ENCODE results near the gene PLAAT1.

Gene PLAAT1

GRCh38 chr3:193297421-193297820 is 56.4 kb downstream of the PLAAT1 start:
- Histone ChIP-seq H3K27me3 (ENCODE audit: control insufficient read depth in 2 of 2, insufficient read depth in 2 of 2, low read length in 2 of 2) (no peaks in the 10 kb centered on the region), H3K36me3 (ENCODE audit: control insufficient read depth in 2 of 2, insufficient read depth in 2 of 2, low read length in 2 of 2) (no peaks in the 10 kb centered on the region), H3K4me1 (ENCODE audit: control insufficient read depth in 2 of 2, insufficient read depth in 2 of 2, low read length in 2 of 2) (no peaks in the 10 kb centered on the region), H3K9ac (ENCODE audit: low read depth in 1 of 2, low read length in 2 of 2) (no peak overlapping the region), H3K9me3 (ENCODE audit: control insufficient read depth in 2 of 2, low read length in 2 of 2) (no peaks in the 10 kb centered on the region), H3K27ac (ENCODE audit: low read depth in 2 of 2, low read length in 2 of 2) (no peak overlapping the region), H3K4me3 (ENCODE audit: low read length in 2 of 2) (no peak overlapping the region)

- H3K27me3 ChIP-seq (ENCODE audit: control insufficient read depth in 2 of 2, insufficient read depth in 2 of 2, low read length in 2 of 2): no peaks in the 10 kb centered on the region
- H3K27ac ChIP-seq (ENCODE audit: low read depth in 2 of 2, low read length in 2 of 2): no peak overlapping the region
- no peaks in the 10 kb centered on the region for H3K9me3 ChIP-seq (ENCODE audit: control insufficient read depth in 2 of 2, low read length in 2 of 2)
- H3K36me3 ChIP-seq (ENCODE audit: control insufficient read depth in 2 of 2, insufficient read depth in 2 of 2, low read length in 2 of 2): no peaks in the 10 kb centered on the region
- H3K9ac ChIP-seq (ENCODE audit: low read depth in 1 of 2, low read length in 2 of 2): no peak overlapping the region
- no peaks in the 10 kb centered on the region for H3K4me1 ChIP-seq (ENCODE audit: control insufficient read depth in 2 of 2, insufficient read depth in 2 of 2, low read length in 2 of 2)
- H3K4me3 ChIP-seq (ENCODE audit: low read length in 2 of 2): no peak overlapping the region
These were observed 60.4 kb downstream of the PLAAT1 start for GRCh38 chr3:193301433-193301832.

- H3K9me3 ChIP-seq (ENCODE audit: control insufficient read depth in 2 of 2, low read length in 2 of 2): no peaks in the 10 kb centered on the region
- no peaks in the 10 kb centered on the region for H3K4me1 ChIP-seq (ENCODE audit: control insufficient read depth in 2 of 2, insufficient read depth in 2 of 2, low read length in 2 of 2)
- H3K9ac ChIP-seq (ENCODE audit: low read depth in 1 of 2, low read length in 2 of 2): no peak overlapping the region
- no peaks in the 10 kb centered on the region for H3K27me3 ChIP-seq (ENCODE audit: control insufficient read depth in 2 of 2, insufficient read depth in 2 of 2, low read length in 2 of 2)
- H3K4me3 ChIP-seq (ENCODE audit: low read length in 2 of 2): no peak overlapping the region
- no peak overlapping the region for H3K27ac ChIP-seq (ENCODE audit: low read depth in 2 of 2, low read length in 2 of 2)
- no peaks in the 10 kb centered on the region for H3K36me3 ChIP-seq (ENCODE audit: control insufficient read depth in 2 of 2, insufficient read depth in 2 of 2, low read length in 2 of 2)
These were observed 64.3 kb downstream of the PLAAT1 start for GRCh38 chr3:193305356-193305755.

- Histone ChIP-seq H3K27ac (ENCODE audit: low read depth in 2 of 2, low read length in 2 of 2) (no peak overlapping the region), H3K9ac (ENCODE audit: low read depth in 1 of 2, low read length in 2 of 2) (no peak overlapping the region), H3K27me3 (ENCODE audit: control insufficient read depth in 2 of 2, insufficient read depth in 2 of 2, low read length in 2 of 2) (no peaks in the 10 kb centered on the region), H3K36me3 (ENCODE audit: control insufficient read depth in 2 of 2, insufficient read depth in 2 of 2, low read length in 2 of 2) (no peaks in the 10 kb centered on the region), H3K9me3 (ENCODE audit: control insufficient read depth in 2 of 2, low read length in 2 of 2) (no peaks in the 10 kb centered on the region), H3K4me3 (ENCODE audit: low read length in 2 of 2) (no peak overlapping the region), H3K4me1 (ENCODE audit: control insufficient read depth in 2 of 2, insufficient read depth in 2 of 2, low read length in 2 of 2) (no peaks in the 10 kb centered on the region)
These were observed 70.1 kb downstream of the PLAAT1 start for GRCh38 chr3:193310914-193311723.

- H3K4me3 ChIP-seq (ENCODE audit: low read length in 2 of 2): no peak overlapping the region
- H3K36me3 ChIP-seq (ENCODE audit: control insufficient read depth in 2 of 2, insufficient read depth in 2 of 2, low read length in 2 of 2): no peaks in the 10 kb centered on the region
- no peaks in the 10 kb centered on the region for H3K9me3 ChIP-seq (ENCODE audit: control insufficient read depth in 2 of 2, low read length in 2 of 2)
- H3K27me3 ChIP-seq (ENCODE audit: control insufficient read depth in 2 of 2, insufficient read depth in 2 of 2, low read length in 2 of 2): no peaks in the 10 kb centered on the region
- H3K9ac ChIP-seq (ENCODE audit: low read depth in 1 of 2, low read length in 2 of 2): no peak overlapping the region
- H3K4me1 ChIP-seq (ENCODE audit: control insufficient read depth in 2 of 2, insufficient read depth in 2 of 2, low read length in 2 of 2): no peaks in the 10 kb centered on the region
- H3K27ac ChIP-seq (ENCODE audit: low read depth in 2 of 2, low read length in 2 of 2): no peak overlapping the region
These were observed 72.3 kb downstream of the PLAAT1 start for GRCh38 chr3:193313061-193313958.

- H3K9ac ChIP-seq (ENCODE audit: low read depth in 1 of 2, low read length in 2 of 2): no peak overlapping the region
- no peaks in the 10 kb centered on the region for H3K36me3 ChIP-seq (ENCODE audit: control insufficient read depth in 2 of 2, insufficient read depth in 2 of 2, low read length in 2 of 2)
- H3K27me3 ChIP-seq (ENCODE audit: control insufficient read depth in 2 of 2, insufficient read depth in 2 of 2, low read length in 2 of 2): no peaks in the 10 kb centered on the region
- no peak overlapping the region for H3K27ac ChIP-seq (ENCODE audit: low read depth in 2 of 2, low read length in 2 of 2)
- no peaks in the 10 kb centered on the region for H3K9me3 ChIP-seq (ENCODE audit: control insufficient read depth in 2 of 2, low read length in 2 of 2)
- no peak overlapping the region for H3K4me3 ChIP-seq (ENCODE audit: low read length in 2 of 2)
- no peaks in the 10 kb centered on the region for H3K4me1 ChIP-seq (ENCODE audit: control insufficient read depth in 2 of 2, insufficient read depth in 2 of 2, low read length in 2 of 2)
These were observed 73.1 kb downstream of the PLAAT1 start for GRCh38 chr3:193314161-193314560.

GRCh38 chr3:193317682-193318300 is 76.8 kb downstream of the PLAAT1 start:
- no peak overlapping the region for H3K4me3 ChIP-seq (ENCODE audit: low read length in 2 of 2)
- H3K27ac ChIP-seq (ENCODE audit: low read depth in 2 of 2, low read length in 2 of 2): no peak overlapping the region
- no peaks in the 10 kb centered on the region for H3K9me3 ChIP-seq (ENCODE audit: control insufficient read depth in 2 of 2, low read length in 2 of 2)
- no peaks in the 10 kb centered on the region for H3K4me1 ChIP-seq (ENCODE audit: control insufficient read depth in 2 of 2, insufficient read depth in 2 of 2, low read length in 2 of 2)
- H3K9ac ChIP-seq (ENCODE audit: low read depth in 1 of 2, low read length in 2 of 2): no peak overlapping the region
- no peaks in the 10 kb centered on the region for H3K27me3 ChIP-seq (ENCODE audit: control insufficient read depth in 2 of 2, insufficient read depth in 2 of 2, low read length in 2 of 2)
- no peaks in the 10 kb centered on the region for H3K36me3 ChIP-seq (ENCODE audit: control insufficient read depth in 2 of 2, insufficient read depth in 2 of 2, low read length in 2 of 2)
